Fibroblast of lung (primary cell): ENCODE data around the gene MAP3K15. TPM values are rescaled to one million over a fixed set of nuclear protein-coding genes. Genes with fewer than 3 reads are reported as not detected.
"Not testable (repeated sequence)": the region's sequence is repeated elsewhere in the genome, so short reads cannot be mapped to it uniquely, and the experiment has no call there.

Experiments
- DNase-seq, 2 donors: peaks; one replicate each; pipeline versions ENCODE4 v3.0.0 to v3.0.0-alpha.2; 2010; ENCODE audit warnings: low read depth in 2 of 2
- H2AFZ ChIP-seq: 2 replicates; pipeline ENCODE4 v1.5.1; 2012; ENCODE audit warnings: low read length, control low read depth, inconsistent platforms
- H3K27ac ChIP-seq: 2 replicates; pipeline ENCODE4 v1.5.1; 2011; ENCODE audit warnings: low read length, control low read depth; ENCODE audit not compliant: insufficient read depth
- H3K27me3 ChIP-seq: 2 replicates; pipeline ENCODE4 v1.5.1; 2011; ENCODE audit warnings: mild to moderate bottlenecking, low read length; ENCODE audit not compliant: control insufficient read depth, insufficient read depth
- H3K36me3 ChIP-seq: 2 replicates; pipeline ENCODE4 v1.5.1; 2011; ENCODE audit warnings: low read length; ENCODE audit not compliant: control insufficient read depth, insufficient read depth
- H3K4me1 ChIP-seq: 2 replicates; pipeline ENCODE4 v1.5.1; 2011; ENCODE audit warnings: low read length; ENCODE audit not compliant: control insufficient read depth, insufficient read depth; ENCODE audit errors: extremely low read depth
- H3K4me2 ChIP-seq: 2 replicates; pipeline ENCODE4 v1.5.1; 2011; ENCODE audit warnings: low read length, control low read depth; ENCODE audit not compliant: insufficient read depth; ENCODE audit errors: extremely low read depth
- H3K4me3 ChIP-seq, 4 experiments: fragments of 200-600 bp in 1 of 4; sonication (generic) in 1 of 4; replicated peaks in 1 of 4; 2 replicates each; pipeline ENCODE4 v1.5.1; 2011 to 2016; ENCODE audit warnings: low read length in 4 of 4, low read depth in 3 of 4, mild to moderate bottlenecking in 3 of 4, control low read depth in 2 of 4, inconsistent platforms in 1 of 4, mixed read lengths in 1 of 4; ENCODE audit not compliant: insufficient read depth in 1 of 4; ENCODE audit errors: control extremely low read depth in 1 of 4
- H3K79me2 ChIP-seq: 2 replicates; pipeline ENCODE4 v1.5.1; 2012; ENCODE audit warnings: mild to moderate bottlenecking, low read length, inconsistent platforms; ENCODE audit not compliant: control insufficient read depth, insufficient read depth
- H3K9ac ChIP-seq: 2 replicates; pipeline ENCODE4 v1.5.1; 2011; ENCODE audit warnings: mild to moderate bottlenecking, low read length, control low read depth; ENCODE audit not compliant: insufficient read depth
- H3K9me3 ChIP-seq: 2 replicates; pipeline ENCODE4 v1.5.1; 2012; ENCODE audit warnings: low read depth, low read length; ENCODE audit not compliant: control insufficient read depth, insufficient read depth
- H4K20me1 ChIP-seq: 2 replicates; pipeline ENCODE4 v1.5.1; 2011; ENCODE audit warnings: low read length; ENCODE audit not compliant: control insufficient read depth, insufficient read depth; ENCODE audit errors: extremely low read depth
- EZH2 ChIP-seq: IDR thresholded peaks from 2 replicates; pipeline ENCODE4 v1.5.1; 2012; ENCODE audit warnings: low read length, control low read depth, mild to moderate bottlenecking; ENCODE audit errors: missing control alignments
- polyA plus RNA-seq, 2 donors: library from polyadenylated mRNA; depleted of rRNA in 1 of 2; stranded (reverse) in 1 of 2; unstranded in 1 of 2; fragments of >200 nt; gene quantifications; 2 replicates each; pipeline ENCODE4 v1.2.1, GENCODE V29; 2011 to 2012; ENCODE audit warnings: missing spikeins in 1 of 2
- total RNA-seq: library from RNA; depleted of rRNA; stranded (reverse); fragments of >200 nt; gene quantifications from 2 replicates; pipeline ENCODE4 v1.2.1, GENCODE V29; 2014
- TF ChIP-seq, protein P1 (sequence below), 2 donors: IDR thresholded peaks in 1 of 2; conservative IDR thresholded peaks in 1 of 2; 1 replicate in 1 of 2; 2 replicates in 1 of 2; pipeline ENCODE4 v1.5.1; 2011 to 2012; ENCODE audit warnings: low read length in 2 of 2, control low read depth in 1 of 2, inconsistent platforms in 1 of 2, low read depth in 1 of 2, mild to moderate bottlenecking in 1 of 2

The MAP3K15 gene
- total and polyA plus RNA-seq, 2 donors (not counting 1 experiment from before 2014, with no cell fraction given), result under 0.01 to 0.14 TPM

DNA sequence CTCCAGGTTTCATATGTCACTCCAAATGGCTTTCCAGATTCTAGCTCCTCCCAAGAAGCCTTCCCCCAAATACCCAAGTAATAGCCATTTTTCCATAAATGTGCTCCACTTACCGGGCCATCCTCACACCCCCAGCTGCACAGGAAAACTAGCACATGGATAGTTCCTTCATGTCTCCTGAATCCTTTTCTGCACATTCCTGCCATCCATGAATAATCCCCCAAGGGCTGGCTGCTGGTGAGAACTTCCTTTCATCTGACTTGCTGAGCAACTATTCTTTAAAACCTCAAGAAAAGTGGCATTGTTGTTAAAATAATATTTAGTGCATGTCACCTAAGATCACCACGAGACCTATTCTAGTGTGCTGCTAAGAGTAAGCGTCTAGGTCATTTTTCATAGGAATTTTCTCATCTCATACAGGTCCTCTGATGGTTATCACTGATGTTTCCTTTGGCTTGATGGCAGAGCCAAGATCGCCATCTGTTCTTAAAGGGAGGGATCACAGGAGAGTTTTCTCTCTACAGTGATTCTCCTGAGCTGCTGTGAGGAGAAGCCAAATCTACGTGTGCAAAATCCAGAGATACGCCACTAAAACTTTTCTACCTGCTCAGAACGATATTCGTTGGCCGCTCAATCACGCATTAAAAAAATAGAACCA, 71.3 kb downstream of the MAP3K15 start:
- H3K4me1 ChIP-seq, result no peaks in the 10 kb centered on the region

DNA sequence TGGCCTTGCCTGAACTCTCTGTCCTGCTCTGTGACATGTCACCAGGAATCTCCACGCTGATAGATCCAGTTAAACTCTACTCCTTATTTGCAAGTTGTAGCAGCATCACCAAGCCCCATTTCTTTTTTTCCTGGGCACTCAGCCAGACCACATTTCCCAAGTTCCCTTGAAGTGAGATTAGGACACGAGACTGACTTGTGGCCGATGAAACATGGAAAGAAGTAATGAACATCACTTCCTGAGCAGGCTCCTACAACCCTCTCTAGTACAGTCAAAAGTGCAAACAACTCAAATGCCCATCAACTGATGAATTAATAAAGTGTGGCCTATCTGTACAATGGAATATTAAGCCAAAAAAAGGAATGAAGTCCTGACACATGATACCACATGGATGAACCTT, 74.6 kb downstream of the MAP3K15 start:
- no peaks in the 10 kb centered on the region for H4K20me1 ChIP-seq
- no peak for TF ChIP-seq EZH2
- TF ChIP-seq, protein P1, sequence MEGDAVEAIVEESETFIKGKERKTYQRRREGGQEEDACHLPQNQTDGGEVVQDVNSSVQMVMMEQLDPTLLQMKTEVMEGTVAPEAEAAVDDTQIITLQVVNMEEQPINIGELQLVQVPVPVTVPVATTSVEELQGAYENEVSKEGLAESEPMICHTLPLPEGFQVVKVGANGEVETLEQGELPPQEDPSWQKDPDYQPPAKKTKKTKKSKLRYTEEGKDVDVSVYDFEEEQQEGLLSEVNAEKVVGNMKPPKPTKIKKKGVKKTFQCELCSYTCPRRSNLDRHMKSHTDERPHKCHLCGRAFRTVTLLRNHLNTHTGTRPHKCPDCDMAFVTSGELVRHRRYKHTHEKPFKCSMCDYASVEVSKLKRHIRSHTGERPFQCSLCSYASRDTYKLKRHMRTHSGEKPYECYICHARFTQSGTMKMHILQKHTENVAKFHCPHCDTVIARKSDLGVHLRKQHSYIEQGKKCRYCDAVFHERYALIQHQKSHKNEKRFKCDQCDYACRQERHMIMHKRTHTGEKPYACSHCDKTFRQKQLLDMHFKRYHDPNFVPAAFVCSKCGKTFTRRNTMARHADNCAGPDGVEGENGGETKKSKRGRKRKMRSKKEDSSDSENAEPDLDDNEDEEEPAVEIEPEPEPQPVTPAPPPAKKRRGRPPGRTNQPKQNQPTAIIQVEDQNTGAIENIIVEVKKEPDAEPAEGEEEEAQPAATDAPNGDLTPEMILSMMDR (conservative IDR thresholded peaks at IDR 0.05 in 1 of 2, IDR thresholded peaks at IDR 0.05 in 1 of 2; ENCODE audit: low read depth in 1 of 2, low read length in 2 of 2), result no peak
- peak; percentile 47 to 50 for DNase-seq
- no peak overlapping the region for H3K27ac ChIP-seq
- no peaks in the 10 kb centered on the region for H3K79me2 ChIP-seq
- no peak overlapping the region for H2AFZ ChIP-seq
- H3K27me3 ChIP-seq, result no peaks in the 10 kb centered on the region
- H3K9me3 ChIP-seq, result no peaks in the 10 kb centered on the region
- H3K4me1 ChIP-seq, result no peaks in the 10 kb centered on the region
- H3K9ac ChIP-seq, result no peak overlapping the region
- H3K36me3 ChIP-seq, result no peaks in the 10 kb centered on the region
- no peak overlapping the region for H3K4me3 ChIP-seq
- no peak overlapping the region for H3K4me2 ChIP-seq

More for the DNA sequence above, 71.3 kb downstream of the MAP3K15 start:
- Histone ChIP-seq H3K4me3 (no peak overlapping the region), H3K9ac (no peak overlapping the region), H3K27ac (no peak overlapping the region), H3K9me3 (no peaks in the 10 kb centered on the region), H3K4me2 (no peak overlapping the region), H2AFZ (no peak overlapping the region), H3K79me2 (no peaks in the 10 kb centered on the region), H3K27me3 (no peaks in the 10 kb centered on the region), H4K20me1 (no peaks in the 10 kb centered on the region), H3K36me3 (no peaks in the 10 kb centered on the region)
- no peak for DNase-seq
- TF ChIP-seq EZH2, result no peak
- TF ChIP-seq, protein P1 (conservative IDR thresholded peaks at IDR 0.05 in 1 of 2, IDR thresholded peaks at IDR 0.05 in 1 of 2; ENCODE audit: low read depth in 1 of 2, low read length in 2 of 2), result no peak

- not testable (repeated sequence) for H4K20me1 ChIP-seq, H3K9ac ChIP-seq, H3K36me3 ChIP-seq, H3K4me3 ChIP-seq, H3K4me1 ChIP-seq, DNase-seq, H3K9me3 ChIP-seq, H2AFZ ChIP-seq, H3K79me2 ChIP-seq, H3K27ac ChIP-seq, H3K4me2 ChIP-seq, H3K27me3 ChIP-seq
Measured at GRCh38 chrX:19422661-19423060, 92.6 kb downstream of the MAP3K15 start.
